Measurements from ENCODE around the gene IRF8.
"Not testable (repeated sequence)": the region's sequence is repeated elsewhere in the genome, so short reads cannot be mapped to it uniquely, and the experiment has no call there.

The IRF8 gene

GRCh38 chr16:85854935-85855334, 44.0 kb upstream of the IRF8 start:
- DNase-seq (ENCODE audit: low read depth), result no peak
- H3K4me3 ChIP-seq (ENCODE audit: control insufficient read depth, low read depth, low read length), result no peak overlapping the region
- no peak for TF ChIP-seq CTCF (IDR thresholded peaks at IDR 0.05; ENCODE audit: control insufficient read depth, insufficient read depth, low read depth, low read length, missing control alignments)

GRCh38 chr16:85856079-85856478, 42.9 kb upstream of the IRF8 start:
- no peak for TF ChIP-seq CTCF (IDR thresholded peaks at IDR 0.05; ENCODE audit: control insufficient read depth, insufficient read depth, low read depth, low read length, missing control alignments)
- no peak for DNase-seq (ENCODE audit: low read depth)
- H3K4me3 ChIP-seq (ENCODE audit: control insufficient read depth, low read depth, low read length), result no peak overlapping the region

GRCh38 chr16:85856585-85856984, 42.4 kb upstream of the IRF8 start:
- TF ChIP-seq CTCF (IDR thresholded peaks at IDR 0.05; ENCODE audit: control insufficient read depth, insufficient read depth, low read depth, low read length, missing control alignments), result no peak
- no peak for DNase-seq (ENCODE audit: low read depth)
- H3K4me3 ChIP-seq (ENCODE audit: control insufficient read depth, low read depth, low read length), result no peak overlapping the region

DNA sequence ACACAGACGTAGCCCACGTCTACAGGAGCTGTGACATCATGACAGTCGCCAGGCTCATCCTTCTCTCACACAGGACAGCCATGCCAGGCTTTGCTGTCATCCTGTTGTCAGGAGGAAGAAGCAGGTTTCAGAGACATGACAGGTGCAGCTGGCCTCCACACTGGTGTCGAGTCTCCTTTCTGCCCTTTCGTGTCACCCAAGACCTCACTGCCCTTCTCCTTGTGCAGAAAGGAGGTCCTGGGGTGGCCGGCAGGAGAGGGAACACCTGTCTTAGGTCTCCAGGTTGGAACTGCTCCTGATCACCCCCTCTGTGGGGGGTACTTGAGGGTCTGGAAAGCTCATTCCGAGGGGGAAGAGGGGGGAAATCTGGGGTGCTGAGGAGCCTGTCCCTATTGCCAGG, 41.6 kb upstream of the IRF8 start:
- H3K4me3 ChIP-seq (ENCODE audit: control insufficient read depth, low read depth, low read length), result no peak overlapping the region
- TF ChIP-seq CTCF (IDR thresholded peaks at IDR 0.05; ENCODE audit: control insufficient read depth, insufficient read depth, low read depth, low read length, missing control alignments), result no peak
- no peak for DNase-seq (ENCODE audit: low read depth)

DNA sequence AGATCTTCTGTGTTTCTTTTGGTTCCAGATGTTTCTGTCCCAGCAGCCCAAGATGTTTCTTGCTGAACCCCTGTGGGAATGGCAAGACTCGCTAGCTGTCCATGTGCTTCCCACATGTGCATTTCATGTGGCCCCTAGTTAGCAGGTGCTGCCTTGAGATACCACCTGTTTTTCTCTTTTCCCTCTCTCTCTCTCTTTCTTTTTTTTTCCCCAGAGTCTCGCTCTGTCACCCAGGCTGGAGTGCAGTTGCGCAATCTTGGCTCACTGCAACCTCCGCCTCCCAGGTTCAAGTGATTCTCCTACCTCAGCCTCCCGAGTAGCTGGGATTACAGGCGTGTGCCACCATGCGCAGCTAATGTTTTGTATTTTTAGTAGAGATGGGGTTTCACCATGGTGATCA, 40.4 kb upstream of the IRF8 start:
- H3K4me3 ChIP-seq (ENCODE audit: control insufficient read depth, low read depth, low read length); DNase-seq (ENCODE audit: low read depth): not testable (repeated sequence)

DNA sequence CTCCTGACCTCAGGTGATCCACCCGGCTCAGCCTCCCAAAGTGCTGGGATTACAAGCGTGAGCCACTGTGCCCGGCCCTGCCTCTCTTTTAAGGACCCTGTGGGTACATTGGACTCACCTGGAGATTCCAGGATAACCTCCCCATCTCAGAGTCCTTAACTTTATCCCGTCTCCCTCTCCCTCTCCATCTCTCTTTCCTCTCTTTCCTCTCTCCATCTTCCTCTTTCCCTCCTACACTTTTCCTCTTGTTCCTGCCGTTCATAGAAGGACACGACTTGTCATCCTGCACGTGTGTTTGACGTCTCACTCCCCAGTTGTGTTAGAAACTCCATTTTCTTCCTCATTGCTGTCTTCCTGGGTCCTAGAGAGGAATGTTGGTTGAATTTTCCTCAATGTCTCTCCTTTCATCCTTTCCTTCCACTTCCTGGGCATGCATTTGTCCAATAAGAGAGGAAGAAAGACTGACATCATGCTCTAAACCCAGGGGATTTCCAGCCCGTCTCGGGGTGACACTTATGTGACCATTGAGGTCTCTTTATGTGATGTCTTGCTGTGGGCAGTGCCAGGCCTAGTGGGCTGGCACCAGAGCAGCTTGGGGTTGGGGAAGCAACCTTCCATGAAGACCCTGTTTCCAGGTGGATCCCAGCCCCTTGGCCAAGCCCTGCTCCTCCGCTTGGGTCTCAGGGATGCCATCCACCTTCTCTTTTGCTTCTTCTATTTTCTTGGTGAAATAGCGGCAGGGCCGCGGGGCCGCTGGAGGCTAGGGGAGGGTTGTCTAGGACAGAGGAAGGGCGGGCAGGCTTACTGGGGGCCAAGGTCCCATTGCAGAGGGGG, 39.8 kb upstream of the IRF8 start:
- TF ChIP-seq CTCF (IDR thresholded peaks at IDR 0.05; ENCODE audit: control insufficient read depth, insufficient read depth, low read depth, low read length, missing control alignments), result no peak
- no peak overlapping the region for H3K4me3 ChIP-seq (ENCODE audit: control insufficient read depth, low read depth, low read length)
- DNase-seq (ENCODE audit: low read depth), result no peak

DNA sequence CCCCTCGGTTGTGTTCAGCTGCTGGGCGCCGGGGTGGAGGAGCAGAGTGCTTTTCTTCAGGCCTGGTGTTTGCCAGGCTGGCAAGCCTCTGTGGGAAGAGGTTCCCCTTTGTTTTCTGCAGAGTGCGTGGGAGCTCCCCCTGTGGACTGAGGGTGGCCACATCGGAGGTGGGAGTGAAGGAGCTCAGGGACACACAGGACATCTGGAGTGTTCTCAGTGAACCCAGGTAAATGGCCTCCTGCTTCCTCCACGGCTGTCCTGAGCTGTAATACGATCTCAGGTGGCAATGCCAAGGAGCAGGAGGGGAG, 39.2 kb upstream of the IRF8 start:
- no peak for TF ChIP-seq CTCF (IDR thresholded peaks at IDR 0.05; ENCODE audit: control insufficient read depth, insufficient read depth, low read depth, low read length, missing control alignments)
- no peak for DNase-seq (ENCODE audit: low read depth)
- H3K4me3 ChIP-seq (ENCODE audit: control insufficient read depth, low read depth, low read length), result no peak overlapping the region
